Activated effector memory CD4-positive, alpha-beta T cell treated with anti-CD3 and anti-CD28 coated beads, Interleukin-2, amount 50 U/mL, for 16 hours (primary cell): Measurements from ENCODE around the gene RUFY4.
"Not testable (repeated sequence)": the region's sequence is repeated elsewhere in the genome, so short reads cannot be mapped to it uniquely, and the experiment has no call there.

Experiments
- DNase-seq: peaks from one replicate; pipeline ENCODE4 v3.0.0-alpha.2; 2020

Gene RUFY4

DNA sequence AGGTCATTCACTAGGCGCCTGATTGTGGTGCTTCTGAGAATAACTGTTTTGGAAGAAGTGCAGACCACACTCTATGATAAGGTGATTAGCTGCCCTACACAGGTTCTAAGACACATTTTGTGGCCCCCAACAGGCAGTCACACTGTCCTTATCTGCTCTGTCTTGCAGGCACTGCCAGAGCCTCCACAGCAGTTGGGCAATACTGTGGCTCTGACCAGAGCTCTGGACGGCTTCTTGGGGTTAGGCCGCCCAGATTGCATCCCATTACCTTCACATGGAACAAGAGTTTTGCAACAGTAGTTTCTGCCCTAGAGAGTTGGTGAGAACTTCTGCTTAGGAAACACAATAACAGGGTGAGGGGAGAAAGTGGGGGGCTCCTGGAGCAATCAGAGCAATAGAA, 22.7 kb downstream of the RUFY4 start:
- no peak for DNase-seq

DNA sequence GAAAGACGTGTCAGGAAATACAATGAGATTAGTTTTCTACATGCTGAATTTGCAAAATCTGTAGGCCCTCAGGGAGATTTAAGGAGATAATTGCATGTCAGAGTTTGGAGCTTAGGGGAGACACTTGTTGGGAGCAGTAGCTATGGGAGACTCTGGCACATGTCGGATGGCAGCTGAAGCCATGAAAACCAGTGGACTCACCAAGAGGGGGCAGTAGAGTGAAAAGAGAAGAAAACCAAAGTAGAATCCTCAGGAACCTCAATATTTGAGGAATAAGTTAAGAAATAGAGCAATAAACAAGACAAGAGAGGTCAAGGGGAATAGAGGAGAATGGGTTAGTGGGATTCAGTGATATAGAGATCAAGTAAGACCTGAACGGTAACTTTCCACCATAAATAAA, 24.8 kb downstream of the RUFY4 start:
- DNase-seq = no peak

DNA sequence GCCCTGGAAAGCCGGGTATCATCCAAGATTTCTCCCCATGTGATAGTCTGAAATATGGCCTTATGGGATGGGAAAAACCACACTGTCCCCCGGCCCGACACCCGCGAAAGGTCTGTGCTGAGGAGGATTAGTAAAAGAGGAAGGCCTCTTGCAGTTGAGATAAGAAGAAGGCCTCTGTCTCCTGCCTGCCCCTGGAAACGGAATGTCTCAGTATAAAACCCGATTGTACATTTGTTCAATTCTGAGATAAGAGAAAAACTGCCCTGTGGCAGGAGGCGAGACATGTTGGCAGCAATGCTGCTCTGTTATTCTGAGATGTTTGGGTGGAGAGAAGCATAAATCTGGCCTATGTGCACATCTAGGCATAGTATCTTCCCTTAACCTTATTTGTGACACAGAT, 26.8 kb downstream of the RUFY4 start:
- DNase-seq = no peak

DNA sequence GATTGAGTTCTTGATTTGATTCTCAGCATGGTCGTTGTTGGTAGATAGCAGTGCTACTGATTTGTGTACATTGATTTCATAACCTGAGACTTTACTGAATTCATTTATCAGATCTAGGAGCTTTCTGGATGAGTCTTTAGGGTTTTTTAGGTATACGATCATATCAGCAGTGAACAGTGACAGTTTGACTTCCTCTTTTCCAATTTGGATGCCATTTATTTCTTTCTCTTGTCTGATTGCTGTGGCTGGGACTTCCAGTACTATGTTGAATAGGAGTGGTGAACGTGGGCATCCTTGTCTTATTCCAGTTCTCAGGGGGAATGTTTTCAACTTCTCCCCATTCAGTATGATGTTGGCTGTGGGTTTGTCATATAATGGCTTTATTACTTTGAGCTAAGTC, 28.9 kb downstream of the RUFY4 start:
- DNase-seq = no peak

DNA sequence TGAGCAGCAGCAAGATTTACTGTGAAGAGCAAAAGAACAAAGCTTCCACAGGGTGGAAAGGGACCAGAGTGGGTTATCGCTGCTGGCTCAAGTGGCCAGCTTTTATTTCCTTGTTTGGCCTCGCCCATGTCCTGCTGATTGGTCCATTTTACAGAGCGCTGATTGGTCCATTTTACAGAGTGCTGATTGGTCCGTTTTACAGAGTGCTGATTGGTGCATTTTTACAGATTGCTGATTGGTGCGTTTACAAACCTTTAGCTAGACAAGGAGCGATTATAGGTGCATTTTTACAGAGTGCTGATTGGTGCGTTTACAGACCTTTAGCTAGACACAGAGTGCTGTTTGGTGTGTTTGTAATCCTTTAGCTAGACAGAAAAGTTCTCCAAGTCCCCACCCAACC, 39.8 kb downstream of the RUFY4 start:
- not testable (repeated sequence) for DNase-seq

DNA sequence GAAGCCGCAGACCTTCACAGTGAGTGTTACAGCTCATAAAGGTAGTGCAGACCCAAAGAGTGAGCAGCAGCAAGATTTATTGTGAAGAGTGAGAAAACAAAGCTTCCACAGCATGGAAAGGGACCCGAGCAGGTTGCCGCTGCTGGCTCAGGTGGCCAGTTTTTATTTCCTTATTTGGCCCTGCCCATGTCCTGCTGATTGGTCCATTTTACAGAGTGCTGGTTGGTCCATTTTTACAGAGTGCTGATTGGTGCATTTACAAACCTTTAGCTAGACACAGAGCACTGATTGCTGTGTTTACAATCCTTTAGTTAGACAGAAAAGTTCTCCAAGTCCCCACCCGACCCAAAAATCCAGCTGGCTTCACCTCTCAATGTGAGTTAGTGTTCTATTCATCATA, 52.7 kb downstream of the RUFY4 start:
- DNase-seq = not testable (repeated sequence)

DNA sequence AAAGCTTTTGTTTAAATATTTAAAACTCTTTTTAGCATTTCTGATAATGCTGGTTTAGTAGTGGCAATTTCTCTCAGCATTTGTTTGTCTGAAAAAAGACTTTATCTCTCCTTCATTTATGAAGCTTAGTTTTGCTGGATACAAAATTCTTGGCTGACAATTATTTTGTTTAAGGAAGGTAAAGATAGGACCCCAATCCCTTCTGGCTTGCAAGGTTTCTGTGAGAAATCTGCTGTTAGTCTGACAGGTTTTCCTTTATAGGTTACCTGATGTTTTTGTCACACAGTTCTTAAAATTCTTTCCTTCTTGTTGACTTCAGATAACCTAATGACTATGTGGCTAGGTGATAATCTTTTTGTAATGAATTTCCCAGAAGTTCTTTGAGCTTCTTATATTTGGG, 53.2 kb downstream of the RUFY4 start:
- not testable (repeated sequence) for DNase-seq

DNA sequence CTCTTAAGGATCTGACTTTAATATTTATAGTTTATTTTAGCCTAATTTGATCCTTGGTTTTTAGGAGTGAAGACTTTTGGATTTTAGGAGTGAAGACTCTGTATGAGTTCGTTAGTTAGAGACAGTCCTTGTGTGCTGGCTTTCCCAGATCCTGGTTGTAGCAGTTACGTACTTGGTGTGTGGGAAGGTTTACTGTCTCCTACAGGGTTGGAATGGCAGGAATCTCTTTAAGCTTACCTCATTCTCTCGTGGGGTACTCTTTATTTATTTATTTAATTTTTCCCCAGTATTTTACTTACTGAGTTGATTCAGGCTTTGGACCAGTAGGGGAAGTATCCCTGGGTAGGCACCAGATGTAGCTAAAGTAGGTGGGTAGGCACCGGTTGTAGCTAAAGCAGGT, 54.9 kb downstream of the RUFY4 start:
- no peak for DNase-seq

DNA sequence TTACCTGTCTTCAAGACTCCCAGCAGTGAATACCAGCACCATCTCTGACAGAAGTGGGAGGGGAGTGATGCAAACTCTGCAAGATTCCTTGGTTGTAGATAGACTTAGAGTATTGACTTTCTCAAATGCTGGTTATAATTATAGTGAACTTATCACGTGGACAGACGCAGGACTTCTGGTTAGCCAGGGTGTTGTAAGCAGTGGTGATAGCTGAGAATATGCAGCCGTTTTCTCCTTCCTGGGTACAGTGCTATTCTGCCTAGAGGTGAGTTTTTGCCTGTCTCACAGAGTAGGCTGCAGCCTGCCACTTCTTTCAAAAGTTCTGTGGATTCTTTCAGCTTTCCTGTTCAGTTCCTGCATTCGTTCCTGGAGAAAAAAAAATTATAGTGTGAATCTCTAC, 56.0 kb downstream of the RUFY4 start:
- no peak for DNase-seq

DNA sequence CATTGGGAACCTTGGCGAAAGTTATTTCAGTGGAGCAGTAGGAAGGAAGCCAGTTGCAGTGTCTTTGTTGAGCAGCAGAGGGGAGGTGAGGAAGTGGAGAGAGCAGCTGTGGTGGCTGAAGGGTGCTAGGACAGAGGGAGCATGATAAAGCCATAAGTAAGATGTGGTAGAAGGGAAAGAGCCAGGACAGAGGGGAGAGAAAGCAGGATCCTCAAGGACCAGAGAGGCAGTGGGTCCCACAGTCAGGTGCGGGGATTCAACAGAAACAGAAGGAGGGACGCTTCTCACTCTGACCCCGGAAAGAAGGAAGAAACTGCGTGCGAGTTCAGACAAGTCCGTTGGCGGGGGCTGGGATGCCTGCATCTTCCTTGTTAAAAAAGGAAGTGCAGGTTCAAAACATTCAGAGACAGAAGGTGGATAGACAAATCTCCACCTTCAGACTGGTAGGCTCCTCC, 56.6 kb downstream of the RUFY4 start, which contains the start of gene CXCR2:
CXCR2 (plus strand) TSS at position 403 of the 455 bp plus-strand sequence. CDS start 8,774 bp downstream, outside the sequence.
- no peak for DNase-seq

DNA sequence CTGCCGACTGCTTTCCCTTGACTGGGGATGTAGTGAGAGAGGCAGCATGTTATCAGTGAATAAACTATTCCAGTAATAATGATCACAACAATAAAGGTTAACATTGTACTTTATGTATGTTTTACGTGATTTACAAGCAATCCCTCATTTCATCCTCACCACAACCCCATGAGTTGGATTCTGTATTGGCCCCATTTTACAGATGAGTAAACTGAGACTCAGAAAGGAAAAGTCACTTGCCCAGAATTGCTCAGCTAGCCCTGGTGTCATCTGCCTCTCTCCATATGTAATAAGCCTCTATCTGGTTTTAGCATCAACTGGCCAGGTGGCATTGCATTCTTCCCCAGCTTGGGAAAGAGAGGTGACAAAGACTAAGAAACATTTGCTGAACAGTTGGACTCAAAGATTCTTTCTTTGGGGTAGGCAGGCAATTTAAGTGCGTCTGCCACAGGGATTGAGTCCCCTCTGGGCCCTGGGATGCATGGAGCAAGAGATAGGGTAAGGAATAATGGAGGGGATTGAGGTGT, 58.9 kb downstream of the RUFY4 start:
- no peak for DNase-seq

DNA sequence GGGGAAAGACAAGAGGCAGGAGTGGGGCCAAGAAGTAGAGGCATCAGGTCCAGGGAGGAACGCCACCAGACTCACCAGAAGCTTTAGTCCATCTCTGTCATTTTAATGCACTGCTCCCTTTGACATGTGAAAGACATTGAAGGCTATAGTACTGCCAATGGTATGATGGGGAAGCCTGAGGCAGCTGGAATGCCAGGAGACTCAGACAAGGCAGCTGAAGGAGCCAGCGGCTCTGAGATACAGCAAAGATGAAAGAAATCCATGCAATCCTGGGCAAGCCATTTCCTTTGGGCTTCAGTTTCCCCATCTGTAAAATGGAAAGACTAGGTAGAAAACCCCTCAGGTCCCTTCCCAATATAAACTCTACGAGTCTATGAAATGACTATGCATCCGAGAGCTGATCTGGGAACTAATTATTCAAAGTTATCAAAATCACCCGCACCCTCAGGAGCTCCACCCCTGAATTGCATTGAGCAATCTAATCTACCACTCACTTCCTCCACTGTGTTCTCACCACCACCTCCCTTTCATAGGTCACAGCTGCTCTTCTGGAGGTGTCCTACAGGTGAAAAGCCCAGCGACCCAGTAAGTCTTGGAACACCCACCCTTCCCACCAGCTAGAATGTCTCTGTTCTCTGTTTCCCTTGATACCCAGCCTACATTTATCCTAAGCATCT, 59.9 kb downstream of the RUFY4 start:
- DNase-seq = no peak

DNA sequence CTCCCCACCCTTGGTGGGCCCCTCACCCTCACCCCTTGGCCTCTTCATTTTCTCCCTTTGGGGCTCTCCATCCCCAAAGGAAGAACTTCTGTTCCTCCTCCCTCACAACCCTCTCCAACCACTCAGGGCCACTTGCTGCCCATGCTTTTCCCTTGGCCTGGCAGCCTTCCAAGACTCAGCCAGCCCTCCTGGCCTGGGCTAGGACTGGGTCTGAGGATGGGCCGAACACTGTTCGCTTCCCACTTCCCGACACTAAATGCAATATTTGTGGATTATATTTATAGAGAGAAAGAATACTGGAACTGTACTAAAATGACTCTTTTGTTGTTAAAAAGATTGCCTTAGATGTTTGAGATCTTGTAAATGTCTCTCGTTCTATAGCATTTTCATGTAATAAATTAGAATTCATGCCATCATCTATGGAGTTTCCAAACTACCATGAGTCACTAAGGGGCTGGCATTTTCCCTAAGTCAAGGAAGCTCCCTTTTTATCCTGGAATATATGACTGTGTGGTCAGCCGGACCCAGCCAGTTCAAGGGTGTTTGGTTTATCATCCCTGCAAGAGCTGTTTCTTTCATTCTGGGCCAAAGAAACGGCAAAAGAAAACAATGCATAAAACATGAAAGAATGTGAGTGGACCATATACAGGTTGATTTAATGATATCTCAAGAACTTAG, 60.5 kb downstream of the RUFY4 start:
- DNase-seq = no peak

DNA sequence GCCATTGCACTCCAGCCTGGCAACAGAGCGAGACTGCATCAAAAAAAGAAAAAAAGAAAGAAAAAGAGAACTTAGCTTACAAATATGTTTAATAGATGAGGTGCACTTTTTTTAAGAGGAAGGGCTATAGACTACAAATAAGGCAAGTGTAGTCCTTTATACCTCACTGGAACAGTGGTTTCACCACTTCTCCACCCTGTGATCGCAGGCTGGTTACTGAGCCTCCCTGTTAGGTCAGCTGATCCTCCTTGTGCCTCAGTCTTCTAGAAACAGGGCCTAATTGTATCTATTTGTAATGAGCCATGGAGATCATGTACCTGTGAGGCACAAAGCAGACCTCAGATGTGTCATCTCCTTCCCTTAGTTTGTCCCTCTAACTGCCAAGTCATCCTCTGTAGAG, 61.3 kb downstream of the RUFY4 start:
- DNase-seq = no peak

DNA sequence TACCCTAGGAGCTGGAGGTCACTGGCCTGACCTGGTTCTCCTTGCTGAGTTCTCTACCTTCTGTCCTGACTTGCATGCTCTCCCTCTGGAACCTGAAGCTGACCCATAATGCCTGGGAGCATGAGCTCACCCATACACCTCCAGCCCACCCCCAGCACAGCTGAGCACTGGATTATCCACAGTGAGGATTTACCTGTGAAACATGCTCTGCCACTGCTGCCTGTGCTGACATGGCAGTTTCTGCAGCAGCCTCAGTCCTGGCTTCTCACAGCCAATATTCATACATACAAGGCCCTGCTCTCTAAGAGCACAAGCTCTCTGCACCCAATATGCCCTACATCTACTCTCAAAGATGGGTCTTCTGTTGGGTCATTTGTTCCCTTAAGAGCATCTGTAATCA, 61.8 kb downstream of the RUFY4 start:
- DNase-seq = no peak

DNA sequence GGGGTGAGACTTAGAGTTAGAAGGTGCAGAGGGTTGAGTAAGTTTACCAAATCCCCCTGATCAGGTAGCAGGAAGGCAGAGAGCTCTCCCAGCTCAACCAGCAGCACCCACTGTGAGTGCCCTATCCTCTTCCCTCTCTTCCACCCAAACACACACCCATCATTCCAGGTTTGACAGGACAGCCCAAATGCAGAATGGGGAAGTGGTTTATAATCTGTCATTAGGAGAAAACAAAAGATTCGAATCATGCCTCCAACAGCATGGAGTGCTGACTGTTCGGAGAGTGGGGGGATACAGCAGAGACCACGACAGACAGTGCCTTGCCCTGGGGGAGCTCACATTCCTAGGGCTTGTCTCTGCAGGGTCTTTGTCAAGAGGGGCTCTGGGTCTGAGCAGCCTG, 68.5 kb downstream of the RUFY4 start:
- no peak for DNase-seq

DNA sequence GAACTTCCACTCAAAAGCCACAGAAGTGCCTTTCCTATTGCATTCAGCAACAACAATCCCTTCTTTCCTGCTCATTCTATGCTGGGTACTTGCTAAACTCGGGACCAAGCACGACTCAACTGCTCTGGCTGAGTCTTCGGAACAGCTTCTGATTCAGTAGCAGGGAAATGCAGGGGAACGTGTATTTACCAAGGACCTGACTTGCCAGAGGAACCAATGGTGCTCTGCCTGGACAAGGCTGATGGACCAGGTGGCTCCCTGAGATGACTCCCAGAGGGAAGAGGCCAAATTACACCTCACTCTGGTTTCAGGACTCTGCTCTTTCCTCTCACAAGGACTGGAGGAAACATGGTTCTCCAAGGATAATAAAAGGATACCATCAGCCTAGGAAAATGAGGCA, 69.0 kb downstream of the RUFY4 start:
- DNase-seq = no peak
